Fibroblast of villous mesenchyme (primary cell): ENCODE results near the gene BMP7. TPM values are rescaled to one million over a fixed set of nuclear protein-coding genes. Genes with fewer than 3 reads are reported as not detected.

ENCODE experiments used
- DNase-seq: peaks from one replicate; pipeline ENCODE4 v3.0.0-alpha.2; 2010; ENCODE audit warnings: low read depth
- H3K4me3 ChIP-seq: 2 replicates; pipeline ENCODE4 v1.5.1; 2011; ENCODE audit warnings: low read depth, mild to moderate bottlenecking, low read length
- CTCF ChIP-seq: IDR thresholded peaks from 2 replicates; pipeline ENCODE4 v1.5.1; 2012; ENCODE audit warnings: low read depth, mild to moderate bottlenecking, low read length; ENCODE audit not compliant: insufficient read depth
- total RNA-seq: library from RNA; depleted of rRNA; stranded (reverse); fragments of >200 nt; gene quantifications from 2 replicates; pipeline ENCODE4 v1.2.3, GENCODE V29; 2012

The BMP7 gene
- total RNA-seq, 1 donor, result not detected

DNA sequence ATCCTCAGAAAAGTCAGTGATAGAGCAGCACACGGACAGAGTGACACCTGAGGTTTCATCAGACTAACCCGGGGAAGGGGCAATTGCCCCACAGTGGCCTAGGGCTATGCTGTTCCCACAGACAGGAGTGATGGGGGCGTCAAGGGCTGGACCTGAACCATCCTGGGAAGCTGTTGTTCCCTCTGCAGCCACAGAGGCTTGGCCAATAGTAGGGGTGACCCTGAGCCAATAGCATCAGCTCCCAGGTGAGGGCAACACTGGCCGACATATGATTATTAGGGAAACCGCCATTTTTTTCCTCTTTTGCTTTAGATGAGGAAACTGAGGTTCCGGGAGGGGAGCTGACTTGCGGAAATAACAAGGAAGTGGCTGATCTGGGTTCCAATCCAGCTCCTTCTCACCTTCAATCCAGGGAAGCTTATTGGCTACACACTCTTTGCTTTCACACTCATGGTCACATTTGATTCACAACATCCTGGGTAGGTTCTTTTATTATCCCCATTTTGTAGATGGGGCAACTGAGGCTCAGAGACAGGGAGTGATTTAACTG lies 126.0 kb downstream of the BMP7 start:
- H3K4me3 ChIP-seq, result no peak overlapping the region
- no peak for TF ChIP-seq CTCF
- DNase-seq, result no peak

- no peak overlapping the region for H3K4me3 ChIP-seq
Observed at GRCh38 chr20:57139342-57140093, 126.9 kb downstream of the BMP7 start.

GRCh38 chr20:57138198-57138995 lies 128.0 kb downstream of the BMP7 start:
- no peak for TF ChIP-seq CTCF
- H3K4me3 ChIP-seq, result no peak overlapping the region
- no peak for DNase-seq

More at GRCh38 chr20:57139342-57140093, 126.9 kb downstream of the BMP7 start:
- DNase-seq, result peak; percentile 25
- no peak for TF ChIP-seq CTCF

GRCh38 chr20:57137676-57138075 lies 128.8 kb downstream of the BMP7 start:
- TF ChIP-seq CTCF, result no peak
- DNase-seq, result no peak
- H3K4me3 ChIP-seq, result no peak overlapping the region

GRCh38 chr20:57136734-57137133 lies 129.7 kb downstream of the BMP7 start:
- H3K4me3 ChIP-seq, result no peak overlapping the region
- no peak for TF ChIP-seq CTCF
- DNase-seq, result no peak

- no peak for TF ChIP-seq CTCF
Observed at GRCh38 chr20:57135875-57136274, 130.6 kb downstream of the BMP7 start.

More at GRCh38 chr20:57135875-57136274, 130.6 kb downstream of the BMP7 start:
- no peak for DNase-seq
- H3K4me3 ChIP-seq, result no peak overlapping the region
